ENCODE measurements around the gene HECTD4.

DNA sequence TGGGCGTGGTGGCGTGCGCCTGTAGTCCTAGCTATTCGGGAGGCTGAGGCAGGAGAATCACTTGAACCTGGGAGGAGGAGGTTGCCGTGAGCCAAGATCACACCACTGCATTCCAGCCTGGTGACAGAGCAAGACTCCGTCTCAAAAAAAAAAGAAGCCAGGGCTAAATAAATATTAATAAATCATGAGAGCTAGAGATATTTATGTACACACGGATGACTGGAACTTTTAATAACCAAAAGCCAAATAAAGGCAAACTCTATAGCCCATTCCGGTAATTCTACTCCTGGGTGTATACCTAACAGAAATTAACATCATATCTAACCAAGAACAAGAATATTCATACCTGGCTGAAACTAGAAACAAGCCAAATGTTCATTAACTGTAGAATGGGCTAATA is 264.5 kb downstream of the HECTD4 start:
- TF ChIP-seq BHLHE40 (IDR thresholded peaks at IDR 0.05; ENCODE audit: borderline replicate concordance) = no peak
- TF ChIP-seq SP1 (IDR thresholded peaks at IDR 0.05) = no peak
- TF ChIP-seq SUZ12 (IDR thresholded peaks at IDR 0.05) = no peak
- TF ChIP-seq FOXM1 (IDR thresholded peaks at IDR 0.05; ENCODE audit: borderline replicate concordance) = no peak
- TF ChIP-seq HDGF (IDR thresholded peaks at IDR 0.05; ENCODE audit: borderline replicate concordance) = no peak

All from HEK293T (cell line).